GM06990 (cell line): ENCODE results near the gene EFCAB8.
"Not testable (repeated sequence)": the region's sequence is repeated elsewhere in the genome, so short reads cannot be mapped to it uniquely, and the experiment has no call there.

ENCODE experiments used
- DNase-seq: peaks from one replicate; pipeline ENCODE4 v3.0.0-alpha.2; 2011; ENCODE audit not compliant: insufficient read length; ENCODE audit errors: extremely low read depth
- H3K27me3 ChIP-seq: replicated peaks from 2 replicates; pipeline ENCODE4 v1.6.0; 2011; ENCODE audit warnings: low read length; ENCODE audit not compliant: control insufficient read depth, insufficient read depth
- H3K36me3 ChIP-seq: 2 replicates; pipeline ENCODE4 v1.5.1; 2011; ENCODE audit warnings: low read length; ENCODE audit not compliant: control insufficient read depth, insufficient read depth
- H3K4me3 ChIP-seq: replicated peaks from 2 replicates; pipeline ENCODE4 v1.5.1; 2011; ENCODE audit warnings: low read depth, mild to moderate bottlenecking, control low read depth, low read length
- CTCF ChIP-seq: IDR thresholded peaks from 2 replicates; pipeline ENCODE4 v1.5.1; 2011; ENCODE audit warnings: low read length, control low read depth, mild to moderate bottlenecking, inconsistent platforms; ENCODE audit not compliant: insufficient read depth, poor library complexity, severe bottlenecking

The EFCAB8 gene

GRCh38 chr20:32896521-32897280 lies 38.0 kb downstream of the EFCAB8 start:
- Histone ChIP-seq H3K4me3 (no peak overlapping the region), H3K27me3 (no peaks in the 10 kb centered on the region), H3K36me3 (no peaks in the 10 kb centered on the region)
- DNase-seq: no peak
- no peak for TF ChIP-seq CTCF

DNA sequence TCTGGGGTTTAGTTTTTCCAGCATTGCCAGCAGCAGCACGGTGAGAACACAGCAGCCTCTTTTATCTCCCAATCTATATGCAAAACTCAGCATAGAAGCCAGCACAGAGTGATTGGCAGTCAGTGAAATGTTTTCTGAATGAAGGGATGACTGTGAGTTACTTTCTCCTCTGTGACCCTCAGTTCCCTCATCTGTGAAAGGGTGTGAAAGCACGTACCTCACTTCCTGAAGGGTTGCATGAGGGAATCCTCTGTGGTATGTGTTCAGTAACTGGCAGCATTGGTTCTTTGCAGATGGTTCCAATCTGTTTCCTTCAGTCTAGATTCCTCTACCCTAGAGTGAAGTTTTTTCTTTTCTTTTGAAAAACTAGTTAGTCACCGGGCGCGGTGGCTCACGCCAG lies 40.0 kb downstream of the EFCAB8 start:
- Histone ChIP-seq H3K27me3 (no peaks in the 10 kb centered on the region), H3K36me3 (no peaks in the 10 kb centered on the region), H3K4me3 (no peak overlapping the region)
- no peak for DNase-seq
- no peak for TF ChIP-seq CTCF

- DNase-seq: no peak
- peak; percentile 90 for TF ChIP-seq CTCF
- H3K27me3 ChIP-seq: no peaks in the 10 kb centered on the region
- no peak overlapping the region for H3K4me3 ChIP-seq
- H3K36me3 ChIP-seq: no peaks in the 10 kb centered on the region
Observed at GRCh38 chr20:32902456-32903420, 44.0 kb downstream of the EFCAB8 start.

- Histone ChIP-seq H3K27me3 (no peaks in the 10 kb centered on the region), H3K4me3 (no peak overlapping the region), H3K36me3 (no peaks in the 10 kb centered on the region)
- no peak for TF ChIP-seq CTCF
- DNase-seq: no peak
Observed at GRCh38 chr20:32903666-32904175, 45.0 kb downstream of the EFCAB8 start.

- not testable (repeated sequence) for H3K27me3 ChIP-seq, H3K4me3 ChIP-seq, DNase-seq
Observed at GRCh38 chr20:32904678-32905077, 46.0 kb downstream of the EFCAB8 start.

DNA sequence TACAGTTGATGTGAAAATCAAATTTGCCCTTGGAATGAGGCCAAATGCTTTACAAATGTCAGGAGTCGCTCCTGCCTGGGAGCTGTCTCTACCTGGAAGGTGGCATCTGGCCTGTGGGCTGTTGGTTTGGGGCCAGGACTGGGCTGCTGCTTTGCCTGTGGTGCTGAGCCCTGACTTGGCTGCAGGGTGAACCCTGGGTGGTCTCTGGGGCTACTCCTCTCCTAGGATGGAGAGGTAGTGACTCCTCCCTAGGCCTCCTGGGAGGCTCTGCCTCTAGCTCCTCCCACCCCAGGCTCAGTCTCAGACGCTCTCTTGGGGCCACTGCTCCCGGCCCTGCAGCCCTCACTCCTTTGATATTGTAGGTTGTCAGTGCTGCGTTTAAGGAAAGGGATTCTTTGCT lies 47.5 kb downstream of the EFCAB8 start:
- H3K4me3 ChIP-seq: no peak overlapping the region
- no peaks in the 10 kb centered on the region; the same call in 1 of the 2 replicates for H3K27me3 ChIP-seq

More at GRCh38 chr20:32904678-32905077, 46.0 kb downstream of the EFCAB8 start:
- not testable (repeated sequence) for H3K36me3 ChIP-seq

More for the DNA sequence above, 47.5 kb downstream of the EFCAB8 start:
- TF ChIP-seq CTCF: no peak
- no peaks in the 10 kb centered on the region for H3K36me3 ChIP-seq
- DNase-seq: no peak
